Middle frontal gyrus (tissue), 1 donor: Measurements from ENCODE around the gene FOXP1.

Experiments
- DNase-seq: peaks from one replicate; pipeline ENCODE4 v3.0.0-alpha.2; 2015; ENCODE audit warnings: low spot score; ENCODE audit errors: extremely low spot score

The FOXP1 gene

DNA sequence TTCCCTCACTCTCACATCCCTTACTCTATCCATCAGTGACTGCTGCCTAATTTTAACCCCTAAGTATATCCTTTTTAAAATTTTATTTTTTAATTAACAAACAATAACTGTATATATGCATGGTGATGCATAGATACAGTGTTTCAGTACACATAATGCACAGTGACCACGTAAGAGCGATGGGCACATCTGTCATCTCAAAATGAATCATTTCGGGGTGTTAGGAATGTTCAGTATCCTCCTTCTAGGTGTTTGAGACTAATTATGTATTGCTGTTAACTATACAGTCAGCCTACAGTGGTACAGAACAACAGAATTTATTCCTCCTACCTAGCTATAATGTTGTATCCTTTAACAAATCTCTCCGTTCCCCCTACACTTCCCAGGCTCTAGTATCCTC, 307.0 kb downstream of the FOXP1 start:
- no peak for DNase-seq

DNA sequence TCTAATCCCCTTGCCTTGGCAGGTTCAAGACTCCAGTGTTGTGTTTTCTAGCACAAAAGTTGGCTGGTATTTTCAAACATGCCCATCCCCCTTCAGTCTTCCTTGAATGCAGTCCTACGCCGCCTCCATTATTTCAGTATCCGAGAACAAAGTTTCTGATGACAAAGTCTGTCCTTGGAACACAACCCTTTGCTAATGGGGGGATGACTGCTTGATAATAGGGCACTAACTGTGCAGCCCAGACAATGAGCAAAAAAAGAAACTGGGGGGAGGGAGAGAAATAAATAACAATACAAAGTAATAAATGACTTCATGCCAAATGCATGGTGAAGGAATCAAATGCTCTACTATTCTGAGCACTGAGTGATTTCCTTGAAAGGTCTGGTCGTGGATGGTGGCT, 310.1 kb downstream of the FOXP1 start:
- DNase-seq, result no peak

GRCh38 chr3:71271596-71271995, 311.9 kb downstream of the FOXP1 start:
- DNase-seq, result no peak

DNA sequence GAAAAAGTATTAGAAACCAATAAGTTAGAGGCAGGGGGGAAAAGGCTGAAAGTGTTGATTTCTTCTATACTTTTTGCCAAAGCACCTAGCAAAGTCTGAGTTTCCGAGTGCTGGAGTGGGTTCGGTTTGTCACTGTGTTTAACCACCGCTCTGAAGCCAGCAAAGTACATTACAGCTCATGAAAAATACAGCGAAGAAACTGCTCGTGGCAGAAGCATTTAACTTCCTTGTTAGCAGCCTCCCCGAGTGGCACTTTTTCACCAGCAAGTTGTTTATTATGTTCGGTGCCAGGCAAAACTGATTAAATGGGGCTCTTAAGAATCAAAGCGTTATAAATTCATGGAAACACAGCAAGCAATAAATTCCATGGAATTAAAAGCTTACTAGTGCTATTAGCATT, 313.6 kb downstream of the FOXP1 start:
- no peak for DNase-seq

DNA sequence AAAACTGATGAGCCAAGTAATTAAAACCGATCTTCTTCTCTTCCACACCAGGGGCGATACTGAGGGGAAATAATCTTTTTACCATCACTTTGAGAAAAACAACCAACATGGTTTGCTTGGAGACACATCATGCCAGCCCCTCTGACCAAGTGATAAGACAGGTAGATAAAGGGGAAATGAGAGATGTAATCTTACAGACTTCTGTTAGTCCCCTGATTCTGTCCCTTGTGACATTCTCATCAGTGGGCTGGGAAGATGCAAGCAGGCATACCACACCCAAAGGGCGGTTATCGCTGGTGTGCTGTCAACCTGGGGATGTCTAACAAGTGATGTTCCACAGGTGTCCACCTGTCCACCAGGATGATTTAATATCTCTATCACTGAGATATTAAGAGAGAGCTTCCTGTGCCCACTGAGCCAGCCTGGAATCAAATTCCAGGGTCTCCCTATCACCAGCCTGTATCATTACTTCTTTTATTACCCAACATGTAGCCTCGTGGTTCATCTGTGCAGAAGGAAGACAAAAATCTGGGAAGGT, 315.0 kb downstream of the FOXP1 start:
- DNase-seq, result no peak

DNA sequence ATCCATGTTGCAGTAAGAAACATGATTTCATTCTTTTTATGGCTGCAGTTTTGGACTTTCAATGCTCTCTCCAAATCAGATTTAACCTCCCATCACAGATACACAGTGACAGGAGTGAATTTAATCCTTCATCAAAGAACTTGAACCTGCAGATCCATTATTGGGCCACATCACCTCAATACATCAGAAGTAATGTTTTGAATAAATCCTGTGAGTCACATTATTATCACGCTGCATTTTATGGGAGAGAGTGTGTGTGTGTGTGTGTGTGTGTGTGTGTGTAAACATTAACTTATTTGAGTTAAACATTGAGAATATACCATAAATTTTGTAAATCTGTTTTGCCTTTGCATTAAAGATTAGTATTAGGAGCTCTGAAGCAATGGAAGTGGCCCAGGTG, 316.7 kb downstream of the FOXP1 start:
- DNase-seq, result no peak

DNA sequence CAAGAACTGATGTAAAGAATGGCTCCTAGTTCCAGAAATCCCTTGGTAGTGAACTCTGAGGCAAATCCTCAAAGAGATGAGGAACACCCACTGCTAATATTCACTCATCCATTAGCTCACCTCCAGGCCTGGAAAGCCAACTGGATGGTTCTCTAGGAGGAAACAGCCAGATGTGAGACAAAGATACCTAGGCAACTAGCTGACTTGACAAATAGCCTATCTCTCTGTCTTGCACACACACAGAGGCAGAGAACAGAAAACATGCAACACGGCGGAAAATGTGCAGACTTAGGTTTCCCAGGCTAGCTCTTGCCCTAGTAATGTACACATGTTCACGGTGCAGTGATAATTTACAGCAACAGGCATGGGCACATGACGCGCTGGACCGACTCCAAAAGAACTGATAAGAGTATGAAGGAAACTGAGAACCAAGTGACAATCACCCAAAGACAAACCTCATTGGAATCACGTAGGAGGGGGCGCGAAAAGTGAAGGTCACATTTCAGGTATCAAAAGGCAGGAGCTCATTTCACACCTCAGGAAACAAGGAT, 318.1 kb downstream of the FOXP1 start:
- no peak for DNase-seq

GRCh38 chr3:71264840-71265239, 318.7 kb downstream of the FOXP1 start:
- DNase-seq, result no peak

GRCh38 chr3:71262364-71263265, 320.9 kb downstream of the FOXP1 start:
- no peak for DNase-seq

DNA sequence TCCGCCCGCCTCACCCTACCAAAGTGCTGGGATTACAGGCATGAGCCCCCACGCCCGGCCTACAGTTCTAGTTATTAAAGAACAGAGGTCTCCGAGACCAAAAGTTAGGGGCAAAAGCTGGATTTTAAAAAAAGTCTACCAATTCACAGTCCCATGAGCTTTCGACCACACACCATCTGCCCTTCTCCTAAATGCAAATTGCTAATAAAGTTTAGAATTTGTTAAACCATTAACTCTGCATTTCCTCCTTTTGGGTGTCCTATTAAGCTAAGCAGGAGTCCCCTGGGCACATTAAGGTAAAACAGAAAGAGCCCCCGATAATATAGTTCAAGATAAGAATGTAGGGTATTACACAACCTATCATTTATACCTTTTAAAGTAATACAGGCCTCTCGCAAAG, 322.7 kb downstream of the FOXP1 start:
- no peak for DNase-seq

DNA sequence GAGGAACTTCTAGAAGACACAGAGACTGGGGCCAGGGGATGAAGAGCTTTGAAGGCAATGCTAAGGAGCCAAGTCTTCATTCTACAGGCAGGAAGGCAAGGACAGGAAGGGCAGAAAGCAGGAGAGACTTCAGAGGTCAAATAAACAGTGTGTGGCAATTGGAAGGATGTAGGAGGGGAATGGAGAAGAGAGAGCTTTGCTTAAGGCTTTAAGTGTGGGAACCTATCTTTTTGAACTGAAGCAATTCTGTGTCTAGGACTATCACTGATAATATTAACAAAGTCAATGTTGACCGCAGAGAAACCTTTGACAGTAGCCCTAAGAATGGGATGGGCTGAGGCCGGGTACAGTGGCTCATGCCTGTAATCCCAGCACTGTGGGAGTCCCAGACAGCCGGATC, 325.0 kb downstream of the FOXP1 start:
- no peak for DNase-seq

GRCh38 chr3:71258116-71258515, 325.4 kb downstream of the FOXP1 start:
- DNase-seq, result no peak

GRCh38 chr3:71255498-71255897, 328.0 kb downstream of the FOXP1 start:
- no peak for DNase-seq

GRCh38 chr3:71254281-71255057, 329.1 kb downstream of the FOXP1 start:
- DNase-seq, result no peak

GRCh38 chr3:71253169-71253568, 330.4 kb downstream of the FOXP1 start:
- DNase-seq, result no peak

DNA sequence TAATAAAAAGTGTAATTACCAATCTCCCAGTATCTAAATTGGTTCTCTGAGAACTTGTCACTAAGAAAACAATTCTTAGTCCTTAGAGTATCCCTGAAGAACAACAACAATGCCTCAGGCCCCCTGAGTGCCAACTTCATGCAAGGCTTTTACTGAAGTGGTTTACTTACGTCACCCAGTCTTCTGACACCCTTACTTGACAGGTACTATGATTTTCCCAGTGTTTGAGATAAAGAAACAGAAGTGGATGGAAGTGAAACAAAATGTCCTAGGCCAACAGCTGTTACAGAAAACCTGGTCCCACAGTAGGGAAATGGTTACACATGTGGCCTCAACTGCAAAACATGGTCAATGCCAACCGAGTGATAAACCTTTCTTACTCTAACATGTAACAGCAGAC, 331.1 kb downstream of the FOXP1 start:
- DNase-seq, result no peak

- no peak for DNase-seq
Measured at GRCh38 chr3:71251156-71251775, 332.3 kb downstream of the FOXP1 start.

GRCh38 chr3:71250026-71250425, 333.5 kb downstream of the FOXP1 start:
- no peak for DNase-seq

DNA sequence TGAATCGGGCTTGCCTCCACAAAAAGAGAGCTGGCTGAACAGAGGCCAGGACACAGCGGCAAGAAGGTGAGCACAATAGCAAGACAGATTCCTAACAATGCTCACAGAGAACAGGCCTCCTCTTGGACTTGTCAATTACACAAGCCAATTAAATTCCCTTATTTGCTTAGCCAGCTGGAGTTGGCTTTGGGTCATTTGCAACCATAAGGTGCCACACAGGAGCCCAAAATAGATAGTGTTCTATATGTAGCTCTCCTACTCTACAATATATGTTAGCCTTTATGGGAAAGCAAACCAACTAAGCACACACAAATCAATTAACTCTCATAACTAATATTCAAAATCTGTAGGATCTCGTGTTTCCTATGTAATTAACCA, 335.6 kb downstream of the FOXP1 start:
- no peak for DNase-seq

- DNase-seq, result no peak
Measured at GRCh38 chr3:71247221-71247957, 336.1 kb downstream of the FOXP1 start.
